Nephron progenitor cell (in vitro differentiated cells): ENCODE data around the gene KCNK5.

Source experiments
- DNase-seq: peaks from one replicate; pipeline ENCODE4 v3.0.0; 2021
- H3K27ac Mint-ChIP-seq: 2 replicates; pipeline ENCODE4 v1.8.0; 2021; ENCODE audit warnings: mild to moderate bottlenecking, moderate library complexity, mixed read lengths
- H3K27me3 Mint-ChIP-seq: 2 replicates; pipeline ENCODE4 v1.8.0; 2021; ENCODE audit warnings: mild to moderate bottlenecking, low read depth, mixed read lengths; ENCODE audit not compliant: poor library complexity
- H3K36me3 Mint-ChIP-seq: 2 replicates; pipeline ENCODE4 v1.8.0; 2021; ENCODE audit warnings: low read depth, mixed read lengths
- H3K4me1 Mint-ChIP-seq: 2 replicates; pipeline ENCODE4 v1.8.0; 2021; ENCODE audit warnings: mixed read lengths
- H3K4me3 Mint-ChIP-seq: 2 replicates; pipeline ENCODE4 v1.8.0; 2021; ENCODE audit warnings: mild to moderate bottlenecking, moderate library complexity, mixed read lengths
- H3K9me3 Mint-ChIP-seq: 2 replicates; pipeline ENCODE4 v1.8.0; 2021; ENCODE audit warnings: mild to moderate bottlenecking, moderate library complexity, mixed read lengths
- CTCF ChIP-seq: fragments of 200-600 bp; sonication (generic); IDR thresholded peaks from 2 replicates; pipeline ENCODE4 v1.5.0; 2021; ENCODE audit warnings: antibody characterized with exemption

The KCNK5 gene

DNA sequence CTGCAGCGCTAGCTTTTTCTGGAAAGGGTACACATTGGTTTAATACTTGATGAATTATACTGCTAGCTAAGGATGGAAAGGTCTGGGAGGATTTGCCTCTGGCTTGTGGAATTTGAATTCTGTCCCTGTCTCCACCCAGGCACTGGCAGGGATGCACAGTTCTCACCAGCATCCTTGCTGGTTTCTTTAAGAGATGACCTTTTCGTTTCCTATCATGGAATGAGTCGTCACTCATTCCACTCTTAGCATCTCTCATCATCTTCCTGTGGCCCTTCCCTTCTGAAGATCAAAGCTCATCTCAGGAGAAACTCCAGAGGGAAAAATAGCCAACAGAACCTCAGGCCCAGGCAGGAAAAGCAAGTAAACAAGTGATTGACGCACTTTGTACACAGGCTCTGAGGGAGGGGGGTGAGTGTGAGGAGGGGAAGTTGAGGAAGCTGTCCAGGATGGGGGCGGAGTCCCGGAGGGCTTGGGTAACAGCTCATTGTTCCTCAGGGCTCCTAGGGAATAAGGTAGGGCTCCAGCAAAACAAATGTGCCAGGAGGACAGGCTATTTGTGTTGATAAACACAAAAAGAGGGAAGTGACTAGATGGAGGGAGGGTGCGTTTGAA lies 88.6 kb downstream of the KCNK5 start:
- Mint-ChIP-seq H3K27me3 (peaks cover 33% of the 10 kb centered on the region), H3K4me1 (peaks cover 30% of the 10 kb centered on the region), H3K4me3 (no peak overlapping the region), H3K27ac (no peak overlapping the region), H3K36me3 (peaks cover 5% of the 10 kb centered on the region), H3K9me3 (peaks cover 14% of the 10 kb centered on the region)
- TF ChIP-seq CTCF: no peak
- DNase-seq: no peak
